Left lung (tissue), 10 donors: ENCODE measurements around the gene SNTB2. TPM values are rescaled to one million over a fixed set of nuclear protein-coding genes. Genes with fewer than 3 reads are reported as not detected.

ENCODE experiments used
- ATAC-seq: fragments of 200-7000 bp; cut with Tn5 transposase; one replicate; pipeline ENCODE4 v1.9.1; 2020; ENCODE audit warnings: moderate library complexity
- DNase-seq, 4 donors: peaks; one replicate each; pipeline ENCODE4 v3.0.0-alpha.2; 2013 to 2020
- H3K27ac ChIP-seq, 2 donors: fragments of 200-600 bp; sonication (generic) in 1 of 2; one replicate each; pipeline versions ENCODE4 v1.5.0 to v1.8.0; 2020 to 2021
- H3K27me3 ChIP-seq, 2 donors: fragments of 200-600 bp; sonication (generic) in 1 of 2; one replicate each; pipeline versions ENCODE4 v1.5.0 to v1.8.0; 2020 to 2021
- H3K36me3 ChIP-seq, 2 donors: fragments of 200-600 bp; sonication (generic) in 1 of 2; one replicate each; pipeline versions ENCODE4 v1.5.0 to v1.8.0; 2020 to 2021
- H3K4me1 ChIP-seq, 2 donors: fragments of 200-600 bp; one replicate each; pipeline ENCODE4 v1.8.0; 2021
- H3K4me3 ChIP-seq, 2 donors: fragments of 200-600 bp; sonication (generic) in 1 of 2; one replicate each; pipeline versions ENCODE4 v1.5.0 to v1.8.0; 2020 to 2021; ENCODE audit warnings: mild to moderate bottlenecking in 1 of 2
- H3K9me3 ChIP-seq, 2 donors: fragments of 200-600 bp; sonication (generic) in 1 of 2; one replicate each; pipeline versions ENCODE4 v1.5.0 to v1.8.0; 2020 to 2021
- CTCF ChIP-seq, 2 donors: fragments of 200-600 bp; sonication (generic) in 1 of 2; IDR thresholded peaks; one replicate each; pipeline versions ENCODE4 v1.5.0 to v1.8.0; 2021; ENCODE audit warnings: antibody characterized with exemption in 2 of 2
- intact Hi-C, 2 donors: fragments of 100-400 bp; cut with DNase I; formaldehyde crosslinking; loops; one replicate each; pipeline versions ENCODE4 v1.11.2 to v1.14.2; 2022
- polyA plus RNA-seq, 6 donors: library from polyadenylated mRNA; unstranded; fragments of 120-200 nt; gene quantifications; one replicate each; pipeline ENCODE4 v1.2.1, GENCODE V29; 2013; ENCODE audit not compliant: insufficient read length in 6 of 6
- total RNA-seq, 2 donors: library from RNA; stranded (reverse); fragmentation: NEBNext Ultra II Directional; extraction: Animal tissue kit (Norgen Biotek cat#: 25700); gene quantifications; one replicate each; pipeline ENCODE4 v1.2.1, GENCODE V29; 2021
- donor health status: DM: no; HTN: yes; CAD: no.
- donor health status: DM: no; HTN: no; CAD: no.

SNTB2 gene
- total and polyA plus RNA-seq, 8 donors = 22.8 to 47.3 (median 25.1) TPM

- H3K27me3 ChIP-seq = no peaks in the 10 kb centered on the region
- H3K4me3 ChIP-seq = no peak overlapping the region
- ATAC-seq (no peak), DNase-seq (no peak)
- H3K36me3 ChIP-seq = peaks cover 0 to 98% of the 10 kb centered on the region in 2 donors
- H3K9me3 ChIP-seq = no peaks in the 10 kb centered on the region
- intact Hi-C loops = no loop called here
- no peak for TF ChIP-seq CTCF (IDR thresholded peaks at IDR 0.05)
- peaks cover 0 to 8% of the 10 kb centered on the region in 2 donors for H3K4me1 ChIP-seq
- no peak overlapping the region for H3K27ac ChIP-seq
Measured at GRCh38 chr16:69318911-69319289, 131.9 kb downstream of the SNTB2 start.

GRCh38 chr16:69319381-69319780 lies 132.4 kb downstream of the SNTB2 start:
- Histone ChIP-seq H3K27ac (no peak overlapping the region), H3K36me3 (peaks cover 0 to 100% of the 10 kb centered on the region in 2 donors), H3K4me1 (peaks cover 0 to 12% of the 10 kb centered on the region in 2 donors), H3K9me3 (no peaks in the 10 kb centered on the region), H3K4me3 (no peak overlapping the region), H3K27me3 (no peaks in the 10 kb centered on the region)
- no peak for ATAC-seq
- intact Hi-C loops = no loop called here
- no peak for DNase-seq
- no peak for TF ChIP-seq CTCF (IDR thresholded peaks at IDR 0.05)

- no peak for TF ChIP-seq CTCF (IDR thresholded peaks at IDR 0.05)
- intact Hi-C loops = no loop called here
- peaks cover 0 to 100% of the 10 kb centered on the region in 2 donors for H3K36me3 ChIP-seq
Measured at GRCh38 chr16:69319826-69320739, 133.1 kb downstream of the SNTB2 start.

GRCh38 chr16:69320740-69321073 lies 133.7 kb downstream of the SNTB2 start:
- Histone ChIP-seq H3K4me3 (no peak overlapping the region), H3K27me3 (no peaks in the 10 kb centered on the region), H3K27ac (no peak overlapping the region), H3K9me3 (no peaks in the 10 kb centered on the region), H3K4me1 (peaks cover 0 to 13% of the 10 kb centered on the region in 2 donors), H3K36me3 (peaks cover 0 to 100% of the 10 kb centered on the region in 2 donors)
- intact Hi-C loops = no loop called here
- TF ChIP-seq CTCF (IDR thresholded peaks at IDR 0.05) = no peak
- ATAC-seq (no peak), DNase-seq (no peak)

More at GRCh38 chr16:69319826-69320739, 133.1 kb downstream of the SNTB2 start:
- Histone ChIP-seq H3K4me1 (peaks cover 0 to 12% of the 10 kb centered on the region in 2 donors), H3K27me3 (no peaks in the 10 kb centered on the region), H3K4me3 (no peak overlapping the region), H3K9me3 (no peaks in the 10 kb centered on the region), H3K27ac (no peak overlapping the region)
- ATAC-seq (no peak), DNase-seq (no peak)

- TF ChIP-seq CTCF (IDR thresholded peaks at IDR 0.05) = no peak
Measured at GRCh38 chr16:69321080-69321479, 134.1 kb downstream of the SNTB2 start.

More at GRCh38 chr16:69321080-69321479, 134.1 kb downstream of the SNTB2 start:
- Histone ChIP-seq H3K36me3 (peaks cover 0 to 100% of the 10 kb centered on the region in 2 donors), H3K4me1 (peaks cover 0 to 17% of the 10 kb centered on the region in 2 donors), H3K4me3 (no peak overlapping the region), H3K9me3 (no peaks in the 10 kb centered on the region), H3K27ac (no peak overlapping the region), H3K27me3 (no peaks in the 10 kb centered on the region)
- intact Hi-C loops = no loop called here
- DNase-seq (no peak), ATAC-seq (no peak)
